Esophagus squamous epithelium (tissue), 5 donors: Measurements from ENCODE around the gene PRKG1. TPM values are rescaled to one million over a fixed set of nuclear protein-coding genes. Genes with fewer than 3 reads are reported as not detected.
"Not testable (repeated sequence)": the region's sequence is repeated elsewhere in the genome, so short reads cannot be mapped to it uniquely, and the experiment has no call there.

Source experiments
- DNase-seq: peaks from one replicate; lab custom pipeline; 2025; lab: John Stamatoyannopoulos, UW
- H3K27ac ChIP-seq, 4 donors: fragments of 200-600 bp; sonication (generic); one replicate each; pipeline ENCODE4 v1.5.1; 2016 to 2019; ENCODE audit warnings: mild to moderate bottlenecking in 1 of 4
- H3K27me3 ChIP-seq, 4 donors: fragments of 200-600 bp; sonication (generic); 1 replicate in 3 of 4; 2 replicates in 1 of 4; pipeline versions ENCODE4 v1.5.1 to v1.6.0; 2017 to 2021; ENCODE audit warnings: antibody characterized with exemption in 1 of 4
- H3K36me3 ChIP-seq, 3 donors: fragments of 200-600 bp; sonication (generic); one replicate each; pipeline ENCODE4 v1.5.1; 2016 to 2019
- H3K4me1 ChIP-seq, 3 donors: fragments of 200-600 bp; sonication (generic); one replicate each; pipeline ENCODE4 v1.5.1; 2017 to 2019
- H3K4me3 ChIP-seq, 4 donors: fragments of 200-600 bp; sonication (generic); 1 replicate in 3 of 4; 2 replicates in 1 of 4; pipeline ENCODE4 v1.5.1; 2016 to 2019; ENCODE audit warnings: mild to moderate bottlenecking in 2 of 4, moderate library complexity in 1 of 4
- H3K9me3 ChIP-seq, 3 donors: fragments of 200-600 bp; sonication (generic); one replicate each; pipeline ENCODE4 v1.5.1; 2016 to 2019
- POLR2A ChIP-seq, 4 donors: fragments of 450-650 bp; IDR thresholded peaks; one replicate each; pipeline ENCODE4 v1.6.1; 2017; ENCODE audit warnings: antibody characterized with exemption in 4 of 4, mild to moderate bottlenecking in 4 of 4, moderate library complexity in 3 of 4
- WGBS, 2 donors: methylation state at CpG; one replicate each; pipeline ENCODE4 v1.1.5; 2018; 5-methylcytosine and 5-hydroxymethylcytosine counted together
- intact Hi-C: fragments of 100-400 bp; cut with DNase I; formaldehyde crosslinking; loops from one replicate; pipeline ENCODE4 v1.15.0; 2022
- total RNA-seq, 4 donors: library from RNA; depleted of rRNA; stranded (reverse); fragments of >200 nt; gene quantifications; one replicate each; pipeline ENCODE4 v1.1.0, GENCODE V29; 2016
- TF ChIP-seq, protein P1 (sequence below), 6 experiments: fragments of 450-650 bp in 4 of 6; fragments of 200-600 bp in 2 of 6; sonication (generic) in 2 of 6; IDR thresholded peaks; one replicate each; pipeline ENCODE4 v1.5.1; 2016 to 2019; ENCODE audit warnings: antibody characterized with exemption in 6 of 6, mild to moderate bottlenecking in 4 of 6, moderate library complexity in 4 of 6
- donor health status: DM: yes; HTN: yes; CAD: no.

PRKG1 gene
- total RNA-seq, 4 donors from 2014 or later: 2.0 to 10.9 (median 3.8) TPM

DNA sequence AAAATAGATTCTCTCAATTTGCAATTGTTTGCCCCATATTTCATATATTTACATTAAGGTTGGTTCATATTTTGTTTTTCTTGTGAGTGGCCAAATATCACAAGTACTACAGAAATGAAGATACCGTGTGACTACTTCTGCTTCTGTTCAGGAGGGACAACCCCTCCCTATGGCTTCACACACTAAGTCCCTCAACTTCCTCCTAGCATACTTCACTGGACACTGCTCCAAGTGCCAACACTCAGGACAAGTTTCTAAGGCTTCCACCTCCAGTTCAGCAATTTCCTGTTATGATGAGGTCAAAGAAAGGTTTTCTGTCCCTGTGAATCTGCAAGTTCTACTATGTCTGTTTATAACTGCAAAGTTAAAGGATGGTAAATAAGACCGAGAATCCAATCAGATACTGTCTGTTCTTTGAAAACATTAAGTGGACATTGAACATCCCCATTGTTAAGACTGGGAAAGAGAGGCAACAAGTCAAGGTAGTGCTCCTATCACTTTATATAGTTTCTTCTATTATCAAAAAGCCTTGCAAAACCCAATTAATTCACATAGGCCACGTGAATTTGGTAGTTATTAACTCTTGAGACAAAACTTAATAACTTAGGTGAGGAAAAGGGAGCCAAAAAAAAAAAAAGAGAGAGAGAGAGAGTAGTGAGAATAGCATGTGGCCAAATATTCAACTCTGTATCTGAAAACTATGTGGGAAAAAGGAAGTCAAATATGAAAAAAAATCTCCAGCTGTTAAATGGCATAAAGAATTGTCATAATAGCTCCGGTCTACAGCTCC, 1158.5 kb downstream of the PRKG1 start:
- intact Hi-C loops: no loop called here
- Histone ChIP-seq H3K27me3 (no peaks in the 10 kb centered on the region), H3K27ac (peak overlapping the region; percentile 21 to 61 (median 39)), H3K4me3 (peak overlapping the region in 3 of 4 donors; percentile 21 to 42 (median 26)), H3K36me3 (no peaks in the 10 kb centered on the region), H3K4me1 (peaks cover 0 to 15% (median 0%) of the 10 kb centered on the region in 3 donors), H3K9me3 (no peaks in the 10 kb centered on the region)
- TF ChIP-seq, protein P1, sequence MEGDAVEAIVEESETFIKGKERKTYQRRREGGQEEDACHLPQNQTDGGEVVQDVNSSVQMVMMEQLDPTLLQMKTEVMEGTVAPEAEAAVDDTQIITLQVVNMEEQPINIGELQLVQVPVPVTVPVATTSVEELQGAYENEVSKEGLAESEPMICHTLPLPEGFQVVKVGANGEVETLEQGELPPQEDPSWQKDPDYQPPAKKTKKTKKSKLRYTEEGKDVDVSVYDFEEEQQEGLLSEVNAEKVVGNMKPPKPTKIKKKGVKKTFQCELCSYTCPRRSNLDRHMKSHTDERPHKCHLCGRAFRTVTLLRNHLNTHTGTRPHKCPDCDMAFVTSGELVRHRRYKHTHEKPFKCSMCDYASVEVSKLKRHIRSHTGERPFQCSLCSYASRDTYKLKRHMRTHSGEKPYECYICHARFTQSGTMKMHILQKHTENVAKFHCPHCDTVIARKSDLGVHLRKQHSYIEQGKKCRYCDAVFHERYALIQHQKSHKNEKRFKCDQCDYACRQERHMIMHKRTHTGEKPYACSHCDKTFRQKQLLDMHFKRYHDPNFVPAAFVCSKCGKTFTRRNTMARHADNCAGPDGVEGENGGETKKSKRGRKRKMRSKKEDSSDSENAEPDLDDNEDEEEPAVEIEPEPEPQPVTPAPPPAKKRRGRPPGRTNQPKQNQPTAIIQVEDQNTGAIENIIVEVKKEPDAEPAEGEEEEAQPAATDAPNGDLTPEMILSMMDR (IDR thresholded peaks at IDR 0.05): no peak
- no peak for TF ChIP-seq POLR2A (IDR thresholded peaks at IDR 0.05)
- 39 to 41% methylated on average over 4 of the region's 4 CpGs for WGBS, 2 donors
- no peak for DNase-seq

DNA sequence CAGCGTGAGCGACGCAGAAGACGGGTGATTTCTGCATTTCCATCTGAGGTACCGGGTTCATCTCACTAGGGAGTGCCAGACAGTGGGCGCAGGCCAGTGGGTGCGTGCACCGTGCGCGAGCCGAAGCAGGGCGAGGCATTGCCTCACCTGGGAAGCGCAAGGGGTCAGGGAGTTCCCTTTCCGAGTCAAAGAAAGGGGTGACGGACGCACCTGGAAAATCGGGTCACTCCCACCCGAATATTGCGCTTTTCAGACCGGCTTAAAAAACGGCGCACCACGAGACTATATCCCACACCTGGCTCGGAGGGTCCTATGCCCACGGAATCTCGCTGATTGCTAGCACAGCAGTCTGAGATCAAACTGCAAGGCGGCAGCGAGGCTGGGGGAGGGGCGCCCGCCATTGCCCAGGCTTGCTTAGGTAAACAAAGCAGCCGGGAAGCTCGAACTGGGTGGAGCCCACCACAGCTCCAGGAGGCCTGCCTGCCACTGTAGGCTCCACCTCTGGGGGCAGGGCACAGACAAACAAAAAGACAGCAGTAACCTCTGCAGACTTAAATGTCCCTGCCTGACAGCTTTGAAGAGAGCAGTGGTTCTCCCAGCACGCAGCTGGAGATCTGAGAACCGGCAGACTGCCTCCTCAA, 1159.2 kb downstream of the PRKG1 start:
- H3K9me3 ChIP-seq, H3K27me3 ChIP-seq, H3K36me3 ChIP-seq, DNase-seq, intact Hi-C loops: not testable (repeated sequence)
- peak overlapping the region in 3 of 4 donors; percentile 37 to 61 (median 41) for H3K27ac ChIP-seq
- peaks cover 0 to 12% (median 0%) of the 10 kb centered on the region in 3 donors for H3K4me1 ChIP-seq
- WGBS, 2 donors: 3 to 14% methylated on average over 6 to 7 of the region's 34 CpGs
- peak overlapping the region in 3 of 4 donors; percentile 21 to 42 (median 26) for H3K4me3 ChIP-seq

DNA sequence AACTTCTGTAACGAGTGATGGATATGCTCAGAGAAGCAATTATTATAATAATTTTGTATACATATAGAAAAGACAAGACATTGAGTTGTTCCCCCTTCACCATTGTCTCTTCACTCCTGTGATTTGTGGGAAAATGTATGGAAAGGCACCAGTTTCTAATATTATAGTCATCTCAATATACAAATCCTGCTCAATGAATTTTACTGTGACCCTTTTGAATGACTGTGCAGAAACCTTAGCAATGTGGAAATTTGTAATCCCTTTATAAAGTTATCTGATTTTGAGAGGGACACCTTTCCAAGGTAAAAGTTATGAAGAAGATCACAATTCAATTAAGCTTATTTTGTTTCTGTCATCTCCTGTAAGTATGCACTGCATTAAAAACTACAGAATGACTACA, 1165.5 kb downstream of the PRKG1 start:
- TF ChIP-seq POLR2A (IDR thresholded peaks at IDR 0.05): no peak
- TF ChIP-seq, protein P1 (IDR thresholded peaks at IDR 0.05): no peak
- H3K4me3 ChIP-seq: no peak overlapping the region
- H3K36me3 ChIP-seq: no peaks in the 10 kb centered on the region
- no peaks in the 10 kb centered on the region for H3K9me3 ChIP-seq
- 86 to 95% methylated on average over 1 of the region's 1 CpG for WGBS, 2 donors
- no peak for DNase-seq
- no peak overlapping the region for H3K27ac ChIP-seq
- no peaks in the 10 kb centered on the region for H3K27me3 ChIP-seq
- H3K4me1 ChIP-seq: no peaks in the 10 kb centered on the region
- intact Hi-C loops: no loop called here

DNA sequence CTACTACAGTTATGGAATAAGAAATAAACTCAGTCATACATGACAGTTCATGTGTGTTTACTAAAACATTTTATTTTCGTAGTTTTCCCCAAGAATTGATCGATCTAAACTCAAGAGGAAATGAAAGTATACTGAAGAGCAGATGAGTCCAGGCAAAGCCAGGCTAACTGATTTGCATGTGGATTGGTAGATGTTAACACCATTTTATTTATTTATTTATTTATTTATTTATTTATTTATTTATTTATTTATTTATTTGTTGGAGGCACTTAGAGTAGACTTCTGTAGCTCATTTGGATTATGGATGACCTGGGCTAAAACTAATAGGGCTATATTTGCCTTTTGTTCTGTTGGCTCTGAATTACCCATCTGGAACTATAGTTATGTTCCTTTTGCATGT, 1171.3 kb downstream of the PRKG1 start:
- no peak for DNase-seq

DNA sequence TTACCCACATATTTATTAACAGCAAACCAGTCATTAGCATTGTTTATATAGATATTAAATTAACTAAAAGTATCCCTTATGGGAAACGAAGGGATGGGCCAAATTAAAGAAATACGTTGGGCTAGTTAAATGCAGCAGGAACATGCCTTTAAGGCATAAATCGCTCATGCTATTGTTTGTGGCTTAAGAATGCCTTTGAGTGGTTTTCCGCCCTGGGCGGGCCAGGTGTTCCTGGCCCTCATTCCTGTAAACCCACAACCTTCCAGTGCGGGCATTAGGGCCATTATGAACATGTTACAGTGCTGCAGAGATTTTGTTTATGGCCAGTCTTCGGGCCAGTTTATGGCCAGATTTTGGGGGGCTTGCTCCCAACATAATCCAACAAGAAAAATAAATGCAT, 1173.6 kb downstream of the PRKG1 start:
- H3K4me1 ChIP-seq, intact Hi-C loops, DNase-seq, H3K9me3 ChIP-seq, H3K27ac ChIP-seq, H3K27me3 ChIP-seq, H3K36me3 ChIP-seq, H3K4me3 ChIP-seq: not testable (repeated sequence)
- 47 to 61% methylated on average over 7 of the region's 7 CpGs for WGBS, 2 donors

More for the DNA sequence above, 1171.3 kb downstream of the PRKG1 start:
- TF ChIP-seq, protein P1 (IDR thresholded peaks at IDR 0.05): no peak
- no peak for TF ChIP-seq POLR2A (IDR thresholded peaks at IDR 0.05)
- H3K27ac ChIP-seq: no peak overlapping the region
- peaks cover 0 to 10% (median 0%) of the 10 kb centered on the region in 3 donors for H3K4me1 ChIP-seq
- intact Hi-C loops: no loop called here
- no peaks in the 10 kb centered on the region for H3K9me3 ChIP-seq
- H3K27me3 ChIP-seq: no peaks in the 10 kb centered on the region
- no peaks in the 10 kb centered on the region for H3K36me3 ChIP-seq
- WGBS, 2 donors: 66 to 93% methylated on average over 2 of the region's 2 CpGs
- no peak overlapping the region for H3K4me3 ChIP-seq

DNA sequence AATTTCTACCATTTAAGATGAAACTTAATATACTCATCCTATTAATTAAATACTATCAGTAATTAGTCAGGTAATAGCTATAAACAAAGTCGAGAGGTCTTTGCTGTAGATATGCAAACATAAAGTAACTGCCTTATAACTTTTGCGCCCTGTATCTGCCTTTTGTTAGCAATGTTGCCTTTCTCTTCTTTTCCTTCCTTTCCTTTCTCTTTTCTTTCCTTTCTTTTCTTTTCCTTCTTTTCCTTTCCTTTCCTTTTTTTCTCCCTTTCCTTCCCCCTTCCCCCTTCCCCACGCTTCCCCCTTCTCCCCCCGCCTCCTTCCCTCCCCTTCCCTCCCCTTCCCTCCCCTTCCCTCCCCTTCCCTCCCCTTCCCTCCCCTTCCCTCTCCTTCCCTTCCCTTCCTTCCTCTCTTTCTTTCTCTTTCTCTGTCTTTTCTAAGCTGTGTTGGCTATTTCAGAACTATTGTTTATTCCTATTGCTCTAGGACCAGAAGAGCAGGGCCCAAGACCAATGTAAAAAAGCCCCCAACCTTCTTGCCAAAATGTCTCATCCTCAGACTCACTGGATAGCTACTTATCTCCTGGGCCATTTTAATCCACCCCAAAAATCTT, 1174.5 kb downstream of the PRKG1 start:
- H3K9me3 ChIP-seq: no peaks in the 10 kb centered on the region
- no peak for DNase-seq
- intact Hi-C loops: no loop called here
- H3K4me3 ChIP-seq: no peak overlapping the region
- TF ChIP-seq POLR2A (IDR thresholded peaks at IDR 0.05): no peak
- TF ChIP-seq, protein P1 (IDR thresholded peaks at IDR 0.05): no peak
- H3K27me3 ChIP-seq: no peaks in the 10 kb centered on the region
- 86 to 91% methylated on average over 4 of the region's 4 CpGs for WGBS, 2 donors
- no peak overlapping the region for H3K27ac ChIP-seq
- H3K36me3 ChIP-seq: no peaks in the 10 kb centered on the region
- H3K4me1 ChIP-seq: peaks cover 0 to 10% (median 0%) of the 10 kb centered on the region in 3 donors
